H1 (cell line): ENCODE measurements around the gene BNC1. TPM values are rescaled to one million over a fixed set of nuclear protein-coding genes. Genes with fewer than 3 reads are reported as not detected.

ENCODE experiments used
- ZNF274 ChIP-seq: IDR thresholded peaks from 2 replicates; pipeline ENCODE4 v1.7.0; 2012; ENCODE audit warnings: low read length, borderline replicate concordance; ENCODE audit errors: extremely low read depth
- polyA plus RNA-seq, 7 experiments: library from polyadenylated mRNA; depleted of rRNA in 3 of 7; stranded (reverse) in 5 of 7; unstranded in 2 of 7; fragments of >200 nt in 5 of 7; fragments of 200-250 nt in 2 of 7; gene quantifications; 1 replicate in 5 of 7; 2 replicates in 1 of 7; 4 replicates in 1 of 7; pipeline versions ENCODE4 v1.2.1 to v1.2.3, GENCODE V29; 2011 to 2013; ENCODE audit warnings: missing spikeins in 2 of 7, mixed read lengths in 2 of 7
- total RNA-seq: library from RNA; stranded (reverse); fragmentation: NEBNext Ultra II Directional; extraction: Animal tissue kit (Norgen Biotek cat#: 25700); gene quantifications from 2 replicates; pipeline ENCODE4 v1.2.1, GENCODE V29; 2021

Gene BNC1
- total and polyA plus RNA-seq, 2 of the 8 experiments (the other 6 are each of a cell fraction or from before 2014, with no cell fraction given), result 0.99 to 2.1 TPM

DNA sequence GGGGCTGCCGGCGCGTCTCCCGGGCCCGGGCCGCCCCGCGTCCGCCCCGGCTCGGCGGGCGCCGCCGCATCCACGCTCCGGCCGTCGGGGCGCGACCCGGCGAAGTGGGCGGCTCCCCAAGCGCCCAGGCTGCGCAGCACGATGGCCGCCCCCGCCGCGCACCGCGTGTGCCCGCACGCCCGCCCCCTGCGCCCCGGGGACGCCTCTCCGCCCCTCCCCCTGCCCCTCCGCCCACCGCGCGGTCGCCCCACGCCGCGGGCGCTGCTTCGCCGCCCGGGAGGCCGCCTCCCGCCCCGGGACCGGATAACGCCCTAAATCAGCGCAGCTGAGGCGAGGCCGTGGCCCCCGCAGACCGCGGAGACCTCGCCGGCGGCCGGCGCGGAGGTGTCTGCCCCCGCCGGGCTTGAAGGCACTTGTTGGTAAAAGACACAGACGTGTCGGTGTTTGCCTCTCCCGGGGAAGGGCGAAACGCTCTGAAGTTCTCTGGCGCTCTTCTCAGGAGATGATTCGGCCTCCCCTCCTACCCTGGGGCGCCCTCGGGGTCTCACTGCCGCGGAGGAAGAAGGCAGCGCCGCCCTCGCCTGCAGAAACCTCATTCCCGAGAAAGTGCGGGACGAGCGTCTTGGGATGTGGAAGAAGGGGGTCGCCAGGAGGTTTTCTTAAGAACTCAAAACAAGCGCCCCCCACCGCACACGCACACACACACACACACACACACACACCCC, at the start of gene BNC1 (continued):
- no peak for TF ChIP-seq ZNF274
